SK-N-SH treated with all-trans-retinoic acid at 6 μM for 48 hours (cell line): ENCODE results near the gene RPS6KA2.

Experiments used
- ATAC-seq: fragments of 200-7000 bp; cut with Tn5 transposase; 3 replicates; pipeline ENCODE4 v1.9.1; 2020; ENCODE audit warnings: mild to moderate bottlenecking, moderate library complexity
- ARNTL ChIP-seq: fragments of 450-650 bp; formaldehyde crosslinking; IDR thresholded peaks from 2 replicates; pipeline ENCODE4 v1.5.0; 2020; ENCODE audit warnings: low read depth, mild to moderate bottlenecking, moderate library complexity, borderline replicate concordance
- BACH2 ChIP-seq: fragments of 250-450 bp; sonication (Bioruptor Pico); IDR thresholded peaks from 2 replicates; pipeline ENCODE4 v1.9.0; 2021; ENCODE audit warnings: mild to moderate bottlenecking, borderline replicate concordance
- CSDC2 ChIP-seq: fragments of 250-450 bp; sonication (Bioruptor Pico); IDR thresholded peaks from 2 replicates; pipeline ENCODE4 v1.5.0; 2020; ENCODE audit warnings: mild to moderate bottlenecking, moderate library complexity
- ESRRG ChIP-seq: fragments of 250-450 bp; sonication (Bioruptor Pico); IDR thresholded peaks from 2 replicates; pipeline ENCODE4 v1.6.1; 2021; ENCODE audit warnings: mild to moderate bottlenecking
- GLIS3 ChIP-seq: fragments of 250-450 bp; sonication (Bioruptor Pico); IDR thresholded peaks from 2 replicates; pipeline ENCODE4 v1.5.0; 2020; ENCODE audit warnings: mild to moderate bottlenecking, moderate library complexity
- ISL1 ChIP-seq: fragments of 250-450 bp; sonication (Bioruptor Pico); IDR thresholded peaks from 2 replicates; pipeline ENCODE4 v2.1.2; 2022; ENCODE audit warnings: mild to moderate bottlenecking, moderate library complexity
- OSR1 ChIP-seq: fragments of 250-450 bp; sonication (Bioruptor Pico); IDR thresholded peaks from 2 replicates; pipeline ENCODE4 v1.8.0; 2022; ENCODE audit warnings: moderate library complexity, mild to moderate bottlenecking, inconsistent platforms
- PPARA ChIP-seq: fragments of 250-450 bp; sonication (Bioruptor Pico); IDR thresholded peaks from 2 replicates; pipeline ENCODE4 v1.5.0; 2020; ENCODE audit warnings: mild to moderate bottlenecking, borderline replicate concordance
- RARB ChIP-seq: fragments of 250-450 bp; sonication (Bioruptor Pico); IDR thresholded peaks from 2 replicates; pipeline ENCODE4 v1.8.0; 2021; ENCODE audit warnings: mild to moderate bottlenecking, moderate library complexity
- SNAI2 ChIP-seq: fragments of 250-450 bp; sonication (Bioruptor Pico); IDR thresholded peaks from 2 replicates; pipeline ENCODE4 v1.5.0; 2020; ENCODE audit warnings: mild to moderate bottlenecking, moderate library complexity
- TCF4 ChIP-seq: fragments of 250-450 bp; sonication (Bioruptor Pico); IDR thresholded peaks from 2 replicates; pipeline ENCODE4 v1.8.0; 2021; ENCODE audit warnings: mild to moderate bottlenecking, moderate library complexity, borderline replicate concordance
- TOX ChIP-seq: fragments of 250-450 bp; sonication (Bioruptor Pico); IDR thresholded peaks from 2 replicates; pipeline ENCODE4 v1.8.0; 2021; ENCODE audit warnings: mild to moderate bottlenecking, moderate library complexity, borderline replicate concordance
- ZC3H10 ChIP-seq: fragments of 250-450 bp; sonication (Bioruptor Pico); IDR thresholded peaks from 2 replicates; pipeline ENCODE4 v1.5.1; 2021; ENCODE audit warnings: mild to moderate bottlenecking, moderate library complexity
- ZFP3 ChIP-seq: fragments of 250-450 bp; sonication (Bioruptor Pico); IDR thresholded peaks from 2 replicates; pipeline ENCODE4 v1.5.0; 2020; ENCODE audit warnings: mild to moderate bottlenecking, moderate library complexity
- ZFP30 ChIP-seq: fragments of 450-650 bp; formaldehyde crosslinking; IDR thresholded peaks from 2 replicates; pipeline ENCODE4 v1.5.0; 2022; ENCODE audit warnings: mild to moderate bottlenecking, moderate library complexity
- ZNF565 ChIP-seq: fragments of 450-650 bp; formaldehyde crosslinking; conservative IDR thresholded peaks from 2 replicates; pipeline ENCODE4 v1.5.0; 2020; ENCODE audit warnings: low read depth, mild to moderate bottlenecking, moderate library complexity
- TF ChIP-seq, protein P1 (sequence below): fragments of 250-450 bp; sonication (Bioruptor Pico); IDR thresholded peaks from 2 replicates; pipeline ENCODE4 v1.8.0; 2020; ENCODE audit warnings: mild to moderate bottlenecking, moderate library complexity, borderline replicate concordance
- TF ChIP-seq, protein P2 (sequence below): fragments of 250-450 bp; sonication (Bioruptor Pico); IDR thresholded peaks from 2 replicates; pipeline ENCODE4 v1.5.1; 2021; ENCODE audit warnings: mild to moderate bottlenecking, moderate library complexity
- TF ChIP-seq, protein P3 (sequence below): fragments of 250-450 bp; sonication (Bioruptor Pico); IDR thresholded peaks from 2 replicates; pipeline ENCODE4 v1.5.0; 2020; ENCODE audit warnings: mild to moderate bottlenecking, moderate library complexity
- TF ChIP-seq, protein P4 (sequence below): fragments of 250-450 bp; sonication (Bioruptor Pico); IDR thresholded peaks from 2 replicates; pipeline ENCODE4 v1.8.0; 2021; ENCODE audit warnings: low read depth, mild to moderate bottlenecking, moderate library complexity, borderline replicate concordance

Gene RPS6KA2

DNA sequence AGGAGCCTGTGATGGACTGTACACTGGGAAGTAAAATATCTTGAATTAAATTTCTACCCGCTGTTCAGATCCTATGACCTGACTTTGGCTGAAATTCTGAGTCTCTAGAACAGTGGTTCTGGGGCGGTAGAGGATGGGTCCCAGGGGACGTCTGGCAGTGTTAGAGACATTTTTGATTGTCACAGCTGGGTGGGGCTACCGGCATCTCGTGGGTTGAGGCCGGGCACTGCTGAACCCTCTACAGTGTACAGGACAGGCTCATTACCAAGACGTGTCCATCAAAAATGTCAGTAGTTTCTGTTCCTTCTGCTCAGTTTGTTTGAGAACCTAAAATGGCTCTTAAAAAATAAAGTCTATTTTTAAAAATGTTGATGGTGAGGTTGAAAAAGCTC lies 11.5 kb upstream of the RPS6KA2 start:
- ATAC-seq, result no peak
- TF ChIP-seq OSR1 (CRISPR knock-in tag) (no peak), TCF4 (CRISPR knock-in tag) (no peak), ARNTL (CRISPR knock-in tag) (no peak), RARB (CRISPR knock-in tag) (no peak), ISL1 (CRISPR knock-in tag) (no peak), ESRRG (no peak), ZNF565 (CRISPR knock-in tag) (no peak), SNAI2 (no peak), ZFP30 (CRISPR knock-in tag) (no peak), ZFP3 (CRISPR knock-in tag) (no peak), PPARA (no peak)
- TF ChIP-seq, protein P1, sequence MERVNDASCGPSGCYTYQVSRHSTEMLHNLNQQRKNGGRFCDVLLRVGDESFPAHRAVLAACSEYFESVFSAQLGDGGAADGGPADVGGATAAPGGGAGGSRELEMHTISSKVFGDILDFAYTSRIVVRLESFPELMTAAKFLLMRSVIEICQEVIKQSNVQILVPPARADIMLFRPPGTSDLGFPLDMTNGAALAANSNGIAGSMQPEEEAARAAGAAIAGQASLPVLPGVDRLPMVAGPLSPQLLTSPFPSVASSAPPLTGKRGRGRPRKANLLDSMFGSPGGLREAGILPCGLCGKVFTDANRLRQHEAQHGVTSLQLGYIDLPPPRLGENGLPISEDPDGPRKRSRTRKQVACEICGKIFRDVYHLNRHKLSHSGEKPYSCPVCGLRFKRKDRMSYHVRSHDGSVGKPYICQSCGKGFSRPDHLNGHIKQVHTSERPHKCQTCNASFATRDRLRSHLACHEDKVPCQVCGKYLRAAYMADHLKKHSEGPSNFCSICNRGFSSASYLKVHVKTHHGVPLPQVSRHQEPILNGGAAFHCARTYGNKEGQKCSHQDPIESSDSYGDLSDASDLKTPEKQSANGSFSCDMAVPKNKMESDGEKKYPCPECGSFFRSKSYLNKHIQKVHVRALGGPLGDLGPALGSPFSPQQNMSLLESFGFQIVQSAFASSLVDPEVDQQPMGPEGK (CRISPR knock-in tag), result no peak
- TF ChIP-seq, protein P2, sequence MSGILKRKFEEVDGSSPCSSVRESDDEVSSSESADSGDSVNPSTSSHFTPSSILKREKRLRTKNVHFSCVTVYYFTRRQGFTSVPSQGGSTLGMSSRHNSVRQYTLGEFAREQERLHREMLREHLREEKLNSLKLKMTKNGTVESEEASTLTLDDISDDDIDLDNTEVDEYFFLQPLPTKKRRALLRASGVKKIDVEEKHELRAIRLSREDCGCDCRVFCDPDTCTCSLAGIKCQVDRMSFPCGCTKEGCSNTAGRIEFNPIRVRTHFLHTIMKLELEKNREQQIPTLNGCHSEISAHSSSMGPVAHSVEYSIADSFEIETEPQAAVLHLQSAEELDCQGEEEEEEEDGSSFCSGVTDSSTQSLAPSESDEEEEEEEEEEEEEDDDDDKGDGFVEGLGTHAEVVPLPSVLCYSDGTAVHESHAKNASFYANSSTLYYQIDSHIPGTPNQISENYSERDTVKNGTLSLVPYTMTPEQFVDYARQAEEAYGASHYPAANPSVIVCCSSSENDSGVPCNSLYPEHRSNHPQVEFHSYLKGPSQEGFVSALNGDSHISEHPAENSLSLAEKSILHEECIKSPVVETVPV (CRISPR knock-in tag), result no peak
- TF ChIP-seq, protein P3, sequence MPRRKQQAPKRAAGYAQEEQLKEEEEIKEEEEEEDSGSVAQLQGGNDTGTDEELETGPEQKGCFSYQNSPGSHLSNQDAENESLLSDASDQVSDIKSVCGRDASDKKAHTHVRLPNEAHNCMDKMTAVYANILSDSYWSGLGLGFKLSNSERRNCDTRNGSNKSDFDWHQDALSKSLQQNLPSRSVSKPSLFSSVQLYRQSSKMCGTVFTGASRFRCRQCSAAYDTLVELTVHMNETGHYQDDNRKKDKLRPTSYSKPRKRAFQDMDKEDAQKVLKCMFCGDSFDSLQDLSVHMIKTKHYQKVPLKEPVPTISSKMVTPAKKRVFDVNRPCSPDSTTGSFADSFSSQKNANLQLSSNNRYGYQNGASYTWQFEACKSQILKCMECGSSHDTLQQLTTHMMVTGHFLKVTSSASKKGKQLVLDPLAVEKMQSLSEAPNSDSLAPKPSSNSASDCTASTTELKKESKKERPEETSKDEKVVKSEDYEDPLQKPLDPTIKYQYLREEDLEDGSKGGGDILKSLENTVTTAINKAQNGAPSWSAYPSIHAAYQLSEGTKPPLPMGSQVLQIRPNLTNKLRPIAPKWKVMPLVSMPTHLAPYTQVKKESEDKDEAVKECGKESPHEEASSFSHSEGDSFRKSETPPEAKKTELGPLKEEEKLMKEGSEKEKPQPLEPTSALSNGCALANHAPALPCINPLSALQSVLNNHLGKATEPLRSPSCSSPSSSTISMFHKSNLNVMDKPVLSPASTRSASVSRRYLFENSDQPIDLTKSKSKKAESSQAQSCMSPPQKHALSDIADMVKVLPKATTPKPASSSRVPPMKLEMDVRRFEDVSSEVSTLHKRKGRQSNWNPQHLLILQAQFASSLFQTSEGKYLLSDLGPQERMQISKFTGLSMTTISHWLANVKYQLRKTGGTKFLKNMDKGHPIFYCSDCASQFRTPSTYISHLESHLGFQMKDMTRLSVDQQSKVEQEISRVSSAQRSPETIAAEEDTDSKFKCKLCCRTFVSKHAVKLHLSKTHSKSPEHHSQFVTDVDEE, result no peak

DNA sequence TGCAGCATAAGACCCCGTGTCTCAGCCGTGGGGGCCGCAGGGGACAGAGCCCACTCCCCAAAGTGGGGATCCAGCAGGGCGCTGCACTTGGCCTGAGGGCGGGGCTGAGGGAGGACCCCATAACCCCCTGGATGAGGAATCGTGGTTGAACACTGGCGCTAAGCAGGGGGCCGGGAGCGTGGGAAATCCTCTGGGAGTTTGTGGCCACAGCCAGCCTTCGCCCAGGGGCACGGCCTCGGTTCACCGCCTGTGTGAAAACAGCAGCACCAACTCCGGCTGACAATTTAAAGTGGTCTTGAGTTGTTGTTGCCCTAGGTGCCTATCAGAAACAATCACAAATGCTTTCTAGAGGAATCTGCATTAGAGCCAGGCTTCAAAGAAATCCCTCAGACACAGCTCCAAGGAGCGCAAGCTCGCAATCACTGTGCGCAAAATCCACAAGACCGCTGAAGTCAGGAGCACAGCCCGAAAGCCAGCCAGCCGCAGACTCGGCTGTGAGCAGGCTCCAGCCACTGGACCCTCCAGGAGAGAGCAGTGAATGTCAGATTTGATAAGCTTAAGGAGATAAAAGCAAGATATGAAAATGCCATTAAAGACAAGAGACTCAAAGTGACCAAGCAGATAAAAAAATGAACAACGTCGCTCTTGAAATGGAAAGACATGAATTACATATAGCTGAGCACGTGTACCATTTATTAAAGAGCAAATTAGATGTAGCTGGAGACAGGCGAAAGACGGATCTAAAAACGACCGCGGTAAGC lies 10.9 kb upstream of the RPS6KA2 start:
- ATAC-seq, result no peak
- no peak for TF ChIP-seq CSDC2 (CRISPR knock-in tag)
- TF ChIP-seq ZC3H10 (CRISPR knock-in tag), result no peak
- TF ChIP-seq ZNF565 (CRISPR knock-in tag), result no peak
- no peak for TF ChIP-seq ZFP3 (CRISPR knock-in tag)
- TF ChIP-seq BACH2 (CRISPR knock-in tag), result no peak
- TF ChIP-seq OSR1 (CRISPR knock-in tag), result no peak
- TF ChIP-seq GLIS3 (CRISPR knock-in tag), result no peak
- TF ChIP-seq, protein P4, sequence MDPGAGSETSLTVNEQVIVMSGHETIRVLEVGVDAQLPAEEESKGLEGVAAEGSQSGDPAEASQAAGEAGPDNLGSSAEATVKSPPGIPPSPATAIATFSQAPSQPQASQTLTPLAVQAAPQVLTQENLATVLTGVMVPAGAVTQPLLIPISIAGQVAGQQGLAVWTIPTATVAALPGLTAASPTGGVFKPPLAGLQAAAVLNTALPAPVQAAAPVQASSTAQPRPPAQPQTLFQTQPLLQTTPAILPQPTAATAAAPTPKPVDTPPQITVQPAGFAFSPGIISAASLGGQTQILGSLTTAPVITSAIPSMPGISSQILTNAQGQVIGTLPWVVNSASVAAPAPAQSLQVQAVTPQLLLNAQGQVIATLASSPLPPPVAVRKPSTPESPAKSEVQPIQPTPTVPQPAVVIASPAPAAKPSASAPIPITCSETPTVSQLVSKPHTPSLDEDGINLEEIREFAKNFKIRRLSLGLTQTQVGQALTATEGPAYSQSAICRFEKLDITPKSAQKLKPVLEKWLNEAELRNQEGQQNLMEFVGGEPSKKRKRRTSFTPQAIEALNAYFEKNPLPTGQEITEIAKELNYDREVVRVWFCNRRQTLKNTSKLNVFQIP (CRISPR knock-in tag), result no peak
- TF ChIP-seq, protein P3, result no peak
- no peak for TF ChIP-seq ARNTL (CRISPR knock-in tag)
- TF ChIP-seq ISL1 (CRISPR knock-in tag), result no peak
- TF ChIP-seq ESRRG, result no peak
- no peak for TF ChIP-seq TOX (CRISPR knock-in tag)
- no peak for TF ChIP-seq ZFP30 (CRISPR knock-in tag)
